Endothelial cell of umbilical vein (primary cell): ENCODE data around the gene CD48. TPM values are rescaled to one million over a fixed set of nuclear protein-coding genes. Genes with fewer than 3 reads are reported as not detected.

ENCODE experiments used
- BruUV-seq: library from RNA; stranded (reverse); fragments of 400-500 nt; replicated peaks from 2 replicates; lab custom pipeline; 2021; lab: Mats Ljungman, UMichigan
- CTCF ChIA-PET: fragments of 300-600, 350-600 bp; sonication (Branson Sonifier 250); formaldehyde crosslinking; loops from one replicate; lab custom pipeline; 2021; ENCODE audit warnings: antibody characterized with exemption, inconsistent platforms; lab: Charles Lee
- POLR2A ChIA-PET: fragments of 300-600, 350-600 bp; sonication (Branson Sonifier 250); formaldehyde crosslinking; loops from one replicate; lab custom pipeline; 2021; ENCODE audit warnings: antibody characterized with exemption, inconsistent platforms; lab: Charles Lee
- DNase-seq: peaks from one replicate; pipeline ENCODE4 v3.0.0-alpha.2; 2011; ENCODE audit warnings: low read depth, low spot score
- FAIRE-seq: peaks from 2 replicates; lab custom pipeline; 2011; peaks lifted over from hg19 to GRCh38; lab: Jason Lieb, UNC
- H2AFZ ChIP-seq: 2 replicates; pipeline ENCODE4 v1.6.0; 2012; ENCODE audit warnings: low read depth, low read length, control low read depth, inconsistent platforms
- H3K27ac ChIP-seq: 2 replicates; pipeline ENCODE4 v1.5.1; 2011; ENCODE audit warnings: low read depth, mild to moderate bottlenecking, control low read depth, low read length, moderate library complexity; ENCODE audit not compliant: insufficient read depth
- H3K27me3 ChIP-seq, 2 experiments: 2 replicates each; pipeline versions ENCODE4 v1.6.0 to v1.6.1; 2011; ENCODE audit warnings: low read length in 2 of 2, mixed read lengths in 1 of 2; ENCODE audit not compliant: control insufficient read depth in 2 of 2, insufficient read depth in 2 of 2
- H3K36me3 ChIP-seq, 2 experiments: 2 replicates in 1 of 2; 3 replicates in 1 of 2; pipeline ENCODE4 v1.5.1; 2011; ENCODE audit warnings: low read length in 2 of 2, mild to moderate bottlenecking in 1 of 2, moderate library complexity in 1 of 2; ENCODE audit not compliant: control insufficient read depth in 2 of 2, insufficient read depth in 2 of 2; ENCODE audit errors: extremely low read depth in 1 of 2
- H3K4me1 ChIP-seq: 3 replicates; pipeline ENCODE4 v1.5.1; 2011; ENCODE audit warnings: mild to moderate bottlenecking, low read length; ENCODE audit not compliant: control insufficient read depth, insufficient read depth; ENCODE audit errors: extremely low read depth
- H3K4me2 ChIP-seq: 2 replicates; pipeline ENCODE4 v1.6.1; 2011; ENCODE audit warnings: low read length, control low read depth, mixed read lengths; ENCODE audit not compliant: insufficient read depth
- H3K4me3 ChIP-seq, 3 experiments: fragments of 200-600 bp in 1 of 3; sonication (generic), shearing (Covaris generic) in 1 of 3; replicated peaks in 1 of 3; 2 replicates each; pipeline ENCODE4 v1.5.1; 2011 to 2016; ENCODE audit warnings: control low read depth in 3 of 3, low read length in 3 of 3, mild to moderate bottlenecking in 2 of 3, inconsistent platforms in 1 of 3, low read depth in 1 of 3, moderate library complexity in 1 of 3; ENCODE audit not compliant: insufficient read depth in 1 of 3
- H3K79me2 ChIP-seq: 2 replicates; pipeline ENCODE4 v1.6.0; 2012; ENCODE audit warnings: low read length, inconsistent platforms; ENCODE audit not compliant: control insufficient read depth, insufficient read depth
- H3K9ac ChIP-seq: replicated peaks from 2 replicates; pipeline ENCODE3; 2011; ENCODE audit warnings: low read length, control low read depth; ENCODE audit not compliant: insufficient read depth; ENCODE audit errors: extremely low read depth
- H3K9me1 ChIP-seq: replicated peaks from 3 replicates; pipeline ENCODE4 v1.6.0; 2011; ENCODE audit warnings: mild to moderate bottlenecking, low read length; ENCODE audit not compliant: control insufficient read depth, insufficient read depth; ENCODE audit errors: extremely low read depth
- H3K9me3 ChIP-seq: replicated peaks from 2 replicates; pipeline ENCODE4 v1.5.1; 2012; ENCODE audit warnings: low read length, inconsistent platforms; ENCODE audit not compliant: control insufficient read depth, insufficient read depth
- H4K20me1 ChIP-seq: replicated peaks from 2 replicates; pipeline ENCODE3; 2011; ENCODE audit warnings: mild to moderate bottlenecking, low read length; ENCODE audit not compliant: control insufficient read depth, insufficient read depth; ENCODE audit errors: extremely low read depth
- CTCF ChIP-seq, 2 donors: IDR thresholded peaks; 1 replicate in 1 of 2; 2 replicates in 1 of 2; pipeline ENCODE4 v1.5.1; 2011; ENCODE audit warnings: low read length in 2 of 2, mild to moderate bottlenecking in 2 of 2, moderate library complexity in 2 of 2, control low read depth in 1 of 2, inconsistent platforms in 1 of 2, low read depth in 1 of 2; ENCODE audit not compliant: insufficient read depth in 1 of 2; ENCODE audit errors: extremely low read depth in 1 of 2
- EZH2 ChIP-seq: IDR thresholded peaks from 2 replicates; pipeline ENCODE4 v1.6.1; 2012; ENCODE audit warnings: borderline replicate concordance, low read depth, mild to moderate bottlenecking, moderate library complexity, low read length, inconsistent platforms; ENCODE audit not compliant: severe bottlenecking
- FOS ChIP-seq: IDR thresholded peaks from 2 replicates; pipeline ENCODE4 v1.6.1; 2011; ENCODE audit warnings: mild to moderate bottlenecking, low read length, moderate library complexity, borderline replicate concordance; ENCODE audit not compliant: insufficient read depth
- GATA2 ChIP-seq: IDR thresholded peaks from 2 replicates; pipeline ENCODE4 v1.7.0; 2011; ENCODE audit warnings: low read depth, mild to moderate bottlenecking, moderate library complexity, mixed read lengths, low read length; ENCODE audit not compliant: insufficient read length, insufficient read depth
- JUN ChIP-seq: IDR thresholded peaks from 2 replicates; pipeline ENCODE4 v1.6.1; 2011; ENCODE audit warnings: borderline replicate concordance, low read depth; ENCODE audit not compliant: insufficient read length, insufficient read depth
- MAX ChIP-seq: IDR thresholded peaks from 2 replicates; pipeline ENCODE4 v1.6.1; 2011; ENCODE audit not compliant: insufficient read depth, insufficient read length
- MYC ChIP-seq: IDR thresholded peaks from one replicate; pipeline ENCODE4 v1.6.1; 2011; ENCODE audit warnings: mild to moderate bottlenecking, low read depth, low read length
- POLR2A ChIP-seq: IDR thresholded peaks from 2 replicates; pipeline ENCODE4 v1.6.1; 2012; ENCODE audit warnings: low read depth, mild to moderate bottlenecking, control low read depth, low read length
- POLR2AphosphoS5 ChIP-seq: IDR thresholded peaks from 2 replicates; pipeline ENCODE4 v1.6.1; 2012; ENCODE audit warnings: low read depth, mild to moderate bottlenecking, control low read depth, low read length, moderate library complexity; ENCODE audit not compliant: insufficient read depth
- dilution Hi-C: fragments of 300-500 bp; cut with MboI; formaldehyde crosslinking; loops from one replicate; pipeline ENCODE4 v1.15.0; 2019; ENCODE audit warnings: low sequenced_read_pairs; ENCODE audit not compliant: extremely low pct_ligation_motif_present
- intact Hi-C: fragments of 100-400 bp; cut with micrococcal nuclease; formaldehyde crosslinking; loops from one replicate; pipeline ENCODE4 v1.10.0; 2022
- polyA plus RNA-seq, 4 experiments: library from polyadenylated mRNA; depleted of rRNA in 3 of 4; stranded (reverse) in 3 of 4; unstranded in 1 of 4; fragments of >200 nt; gene quantifications; 2 replicates each; pipeline versions ENCODE4 v1.2.1 to v1.2.3, GENCODE V29; 2011 to 2012; ENCODE audit warnings: missing spikeins in 1 of 4
- total RNA-seq: library from RNA; stranded (reverse); gene quantifications from 2 replicates; pipeline ENCODE4 v1.2.3, GENCODE V29; 2021

CD48 gene
- total and polyA plus RNA-seq, 2 donors (not counting 3 experiments of a cell fraction or from before 2014, with no cell fraction given), result not detected

GRCh38 chr1:160630523-160631451 lies 80.8 kb downstream of the CD48 start:
- BruUV-seq, result no TSS peak
- no peak overlapping the region for H3K27ac ChIP-seq
- DNase-seq, result no peak
- H3K36me3 ChIP-seq, result no peaks in the 10 kb centered on the region
- dilution Hi-C loops, result no loop called here
- no peaks in the 10 kb centered on the region for H3K9me3 ChIP-seq
- no peak overlapping the region for H3K4me3 ChIP-seq
- no peaks in the 10 kb centered on the region for H3K79me2 ChIP-seq
- H4K20me1 ChIP-seq, result no peaks in the 10 kb centered on the region
- TF ChIP-seq EZH2 (no peak), MAX (no peak), FOS (no peak), CTCF (IDR thresholded peaks at IDR 0.05; ENCODE audit: extremely low read depth in 1 of 2, insufficient read depth in 1 of 2, low read depth in 1 of 2, low read length in 2 of 2) (no peak), MYC (no peak), POLR2AphosphoS5 (no peak), JUN (no peak), GATA2 (no peak), POLR2A (no peak)
- no peaks in the 10 kb centered on the region for H3K9me1 ChIP-seq
- no peak overlapping the region for H2AFZ ChIP-seq
- H3K27me3 ChIP-seq, result no peaks in the 10 kb centered on the region
- H3K4me1 ChIP-seq, result no peaks in the 10 kb centered on the region
- FAIRE-seq, result no peak
- intact Hi-C loops, result no loop called here
- ChIA-PET POLR2A (no interaction called here), CTCF (interaction anchor here (0.6 kb wide), 1 partner anchor 25 kb away, joined by 3 read pairs; no protein-coding TSS in a partner anchor)
- H3K4me2 ChIP-seq, result no peak overlapping the region
- H3K9ac ChIP-seq, result no peak overlapping the region
